Heart left ventricle (tissue), 13 donors: ENCODE data around the gene DENR.
"Not testable (repeated sequence)": the region's sequence is repeated elsewhere in the genome, so short reads cannot be mapped to it uniquely, and the experiment has no call there.

ENCODE experiments used
- POLR2A ChIP-seq, 2 donors: fragments of 450-650 bp; IDR thresholded peaks; one replicate each; pipeline ENCODE4 v1.6.1; 2017; ENCODE audit warnings: antibody characterized with exemption in 2 of 2, mild to moderate bottlenecking in 2 of 2, moderate library complexity in 2 of 2
- TF ChIP-seq, protein P1 (sequence below), 12 donors: fragments of 200-600 bp; sonication (generic) in 4 of 12; IDR thresholded peaks; one replicate each; pipeline versions ENCODE4 v1.5.0 to v1.8.0; 2018 to 2022; ENCODE audit warnings: antibody characterized with exemption in 12 of 12, mild to moderate bottlenecking in 5 of 12
- donor health status: ischemic (EF 13 %, LVEDD 7.1; RV severe dilation, severe dysfunction).
- donor health status: DM: no; HTN: yes; CAD: no.
- donor health status: DM: no; HTN: no; CAD: no.
- donor health status: ischemic (EF 25% LVEDD 6.9; RV normal size, moderate dysfunction).
- donor health status: ischemic (EF 25% LVEDD 5.7; RV mildly dilated, moderate dysfunction).
- donor health status: ischemic (EF 35%, LVEDD 5.7; RV mildly dilated, moderate dysfunction).
- donor health status: nonischemic (EF 11% LVEDD 7.7; RV severe dilation, severe dysfunction).
- donor health status: DM: yes; HTN: yes; CAD: no.
- donor health status: PGD.
- donor health status: ischemic (EF 29% LVEDD 5.4; RV normal size, mild dysfunction).
- donor health status: nonischemic (EF 23%, LVEDD 6.1; RV moderate dilation, normal function).

DNA sequence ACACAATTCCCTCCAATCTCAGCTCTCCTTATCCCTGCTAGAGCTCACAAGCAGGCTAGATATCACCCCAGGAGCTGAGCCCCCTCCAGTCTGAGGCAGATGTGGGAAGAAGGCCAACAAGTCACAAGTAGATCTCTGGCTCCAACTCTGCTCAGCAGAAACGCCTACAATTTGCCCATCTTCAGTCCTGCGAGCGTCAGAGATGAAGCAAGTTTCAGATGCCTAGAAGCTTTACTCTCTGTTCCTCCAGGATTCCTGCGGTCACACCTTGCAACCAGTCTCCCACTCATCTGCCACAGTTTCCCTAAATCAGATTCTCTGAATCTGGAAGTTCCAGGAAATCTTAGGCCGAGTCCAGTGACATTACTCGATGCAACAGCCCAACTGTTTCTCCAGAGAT, 37.4 kb upstream of the DENR start:
- TF ChIP-seq, protein P1, sequence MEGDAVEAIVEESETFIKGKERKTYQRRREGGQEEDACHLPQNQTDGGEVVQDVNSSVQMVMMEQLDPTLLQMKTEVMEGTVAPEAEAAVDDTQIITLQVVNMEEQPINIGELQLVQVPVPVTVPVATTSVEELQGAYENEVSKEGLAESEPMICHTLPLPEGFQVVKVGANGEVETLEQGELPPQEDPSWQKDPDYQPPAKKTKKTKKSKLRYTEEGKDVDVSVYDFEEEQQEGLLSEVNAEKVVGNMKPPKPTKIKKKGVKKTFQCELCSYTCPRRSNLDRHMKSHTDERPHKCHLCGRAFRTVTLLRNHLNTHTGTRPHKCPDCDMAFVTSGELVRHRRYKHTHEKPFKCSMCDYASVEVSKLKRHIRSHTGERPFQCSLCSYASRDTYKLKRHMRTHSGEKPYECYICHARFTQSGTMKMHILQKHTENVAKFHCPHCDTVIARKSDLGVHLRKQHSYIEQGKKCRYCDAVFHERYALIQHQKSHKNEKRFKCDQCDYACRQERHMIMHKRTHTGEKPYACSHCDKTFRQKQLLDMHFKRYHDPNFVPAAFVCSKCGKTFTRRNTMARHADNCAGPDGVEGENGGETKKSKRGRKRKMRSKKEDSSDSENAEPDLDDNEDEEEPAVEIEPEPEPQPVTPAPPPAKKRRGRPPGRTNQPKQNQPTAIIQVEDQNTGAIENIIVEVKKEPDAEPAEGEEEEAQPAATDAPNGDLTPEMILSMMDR (IDR thresholded peaks at IDR 0.05) = not testable (repeated sequence)
- TF ChIP-seq POLR2A (IDR thresholded peaks at IDR 0.05) = not testable (repeated sequence)
